Body of pancreas (tissue), 4 donors: Measurements from ENCODE around the gene RCAN2. TPM values are rescaled to one million over a fixed set of nuclear protein-coding genes. Genes with fewer than 3 reads are reported as not detected.

Experiments
- ATAC-seq: fragments of 150-250 bp; one replicate; pipeline ENCODE4 v1.9.1; 2016
- DNase-seq, 4 donors: peaks; one replicate each; pipeline ENCODE4 v3.0.0-alpha.2; 2019
- H3K27ac ChIP-seq, 4 donors: fragments of 200-600 bp; sonication (generic); 1 replicate in 3 of 4; 2 replicates in 1 of 4; pipeline versions ENCODE4 v1.5.1 to v1.6.1; 2016 to 2019; ENCODE audit warnings: mild to moderate bottlenecking in 1 of 4, mixed read lengths in 1 of 4, moderate library complexity in 1 of 4
- H3K27me3 ChIP-seq, 2 donors: fragments of 200-600 bp; sonication (generic); one replicate each; pipeline ENCODE4 v1.6.0; 2016; ENCODE audit warnings: mild to moderate bottlenecking in 1 of 2
- H3K36me3 ChIP-seq, 2 donors: fragments of 200-600 bp; sonication (generic); replicated peaks in 1 of 2; 2 replicates each; pipeline ENCODE4 v1.5.1; 2016; ENCODE audit warnings: low read depth in 2 of 2; ENCODE audit not compliant: insufficient read depth in 1 of 2
- H3K4me1 ChIP-seq: fragments of 200-600 bp; sonication (generic); one replicate; pipeline ENCODE4 v1.6.0; 2016
- H3K4me3 ChIP-seq, 2 donors: fragments of 200-600 bp; sonication (generic); 1 replicate in 1 of 2; 2 replicates in 1 of 2; pipeline ENCODE4 v1.5.1; 2016 to 2019
- H3K9me3 ChIP-seq, 3 donors: fragments of 200-600 bp; sonication (generic); 1 replicate in 2 of 3; 2 replicates in 1 of 3; pipeline ENCODE4 v1.5.1; 2016
- CTCF ChIP-seq, 7 experiments: fragments of 450-650 bp in 4 of 7; fragments of 200-600 bp in 3 of 7; sonication (generic) in 3 of 7; IDR thresholded peaks; one replicate each; pipeline ENCODE4 v1.5.1; 2016 to 2019; ENCODE audit warnings: antibody characterized with exemption in 7 of 7
- POLR2A ChIP-seq, 3 donors: fragments of 450-650 bp; IDR thresholded peaks; one replicate each; pipeline ENCODE4 v1.6.1; 2016; ENCODE audit warnings: antibody characterized with exemption in 3 of 3, mild to moderate bottlenecking in 2 of 3
- WGBS, 2 donors: methylation state at CpG; one replicate each; pipeline ENCODE4 v1.1.5; 2017; 5-methylcytosine and 5-hydroxymethylcytosine counted together
- intact Hi-C: fragments of 100-400 bp; cut with DNase I; formaldehyde crosslinking; loops from one replicate; pipeline ENCODE4 v1.15.1; 2023
- total RNA-seq, 2 donors: library from RNA; depleted of rRNA; stranded (reverse); fragments of >200 nt; gene quantifications; one replicate each; pipeline ENCODE4 v1.1.0, GENCODE V29; 2016

Gene RCAN2
- total RNA-seq, 2 donors from 2014 or later, result 5.3 to 6.5 TPM

- intact Hi-C loops, result no loop called here
- ATAC-seq, result no peak
- 78 to 84% methylated on average over 3 of the region's 3 CpGs for WGBS, 2 donors
- TF ChIP-seq CTCF (IDR thresholded peaks at IDR 0.05) (no peak), POLR2A (IDR thresholded peaks at IDR 0.05) (no peak)
- Histone ChIP-seq H3K27me3 (no peaks in the 10 kb centered on the region), H3K36me3 (no peaks in the 10 kb centered on the region), H3K9me3 (no peaks in the 10 kb centered on the region), H3K4me3 (no peak overlapping the region), H3K4me1 (peaks cover 4% of the 10 kb centered on the region), H3K27ac (no peak overlapping the region)
- DNase-seq, result no peak
Measured at GRCh38 chr6:46174904-46175303, 316.3 kb downstream of the RCAN2 start.

GRCh38 chr6:46172176-46172575, 319.1 kb downstream of the RCAN2 start:
- intact Hi-C loops, result no loop called here
- Histone ChIP-seq H3K4me1 (peaks cover 4% of the 10 kb centered on the region), H3K9me3 (no peaks in the 10 kb centered on the region), H3K27me3 (no peaks in the 10 kb centered on the region), H3K4me3 (no peak overlapping the region), H3K27ac (no peak overlapping the region), H3K36me3 (no peaks in the 10 kb centered on the region)
- 83 to 84% methylated on average over 4 of the region's 4 CpGs for WGBS, 2 donors
- DNase-seq, result no peak
- TF ChIP-seq POLR2A (IDR thresholded peaks at IDR 0.05) (no peak), CTCF (IDR thresholded peaks at IDR 0.05) (no peak)
- ATAC-seq, result no peak

Other genes with a start within 250 kb of the RCAN2 start
- 1 to 10 TPM; 6.0 to 6.3 TPM for gene CYP39A1, start 161.4 kb upstream of the RCAN2 start, total RNA-seq
- 10 to 100 TPM; 24.1 to 36.8 TPM for gene SLC25A27, start 161.5 kb upstream of the RCAN2 start, total RNA-seq
- gene TDRD6, start 196.4 kb upstream of the RCAN2 start, total RNA-seq, result under 1 TPM; 0.66 to 0.78 TPM
- gene PLA2G7, start 243.9 kb upstream of the RCAN2 start, total RNA-seq, result under 1 TPM in 1 of 2 donors, not detected in 1; 0.78 TPM